ENCODE measurements around the gene YPEL3.

The YPEL3 gene

DNA sequence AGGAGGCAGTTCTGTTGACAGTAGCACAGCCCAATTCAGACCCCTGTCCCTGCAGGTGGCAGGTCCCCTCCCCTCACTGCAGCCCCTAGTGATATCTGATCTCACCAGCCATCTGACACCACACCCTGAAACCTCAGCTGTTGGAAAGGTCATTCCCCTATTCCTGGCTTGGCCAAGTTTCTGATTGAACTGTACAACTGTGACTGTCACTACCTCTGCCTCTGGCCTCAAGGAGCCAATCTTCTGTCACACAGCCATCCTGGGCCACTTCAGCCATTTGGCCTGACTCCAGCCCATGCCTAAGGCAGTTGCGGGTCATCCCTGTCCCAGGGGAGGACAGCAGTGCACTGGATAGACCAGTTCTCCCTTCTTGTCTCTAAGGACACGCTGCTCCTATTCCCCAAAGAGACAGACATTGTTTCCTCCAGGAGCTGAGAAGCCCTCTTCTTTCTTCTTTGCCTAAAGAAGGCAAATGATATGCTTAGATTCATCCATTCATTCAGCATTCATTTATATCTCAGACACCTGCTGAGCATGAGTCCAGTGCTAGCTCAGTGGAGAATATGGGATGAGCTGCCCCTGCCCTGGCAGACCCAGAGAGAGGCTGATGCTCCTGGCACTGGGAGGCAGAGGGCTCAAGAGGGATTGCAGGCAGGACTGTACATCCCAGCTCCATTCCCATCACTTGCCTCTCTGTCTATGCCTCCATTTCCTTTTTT, 35.0 kb downstream of the YPEL3 start (continued):
- TF ChIP-seq ZNF626 (tag by site-specific recombination; IDR thresholded peaks at IDR 0.05) (no peak), CTCF (tag by site-specific recombination; IDR thresholded peaks at IDR 0.05) (no peak), ZNF19 (tag by site-specific recombination; IDR thresholded peaks at IDR 0.05; ENCODE audit: low read depth) (no peak), YY2 (tag by site-specific recombination; IDR thresholded peaks at IDR 0.05) (no peak), KLF16 (tag by site-specific recombination; IDR thresholded peaks at IDR 0.05) (no peak), ZNF211 (tag by site-specific recombination; IDR thresholded peaks at IDR 0.05; ENCODE audit: low read depth) (no peak), ZNF132 (tag by site-specific recombination; IDR thresholded peaks at IDR 0.05; ENCODE audit: borderline replicate concordance) (no peak), OVOL3 (tag by site-specific recombination; IDR thresholded peaks at IDR 0.05) (no peak), ZXDB (tag by site-specific recombination; IDR thresholded peaks at IDR 0.05) (no peak), ZBTB7A (tag by site-specific recombination; IDR thresholded peaks at IDR 0.05; ENCODE audit: low read depth) (no peak), ZNF37A (tag by site-specific recombination; IDR thresholded peaks at IDR 0.05) (no peak), ZNF280C (tag by site-specific recombination; IDR thresholded peaks at IDR 0.05) (no peak), ELK4 (IDR thresholded peaks at IDR 0.05; ENCODE audit: borderline replicate concordance, low read depth, low read length) (no peak), ZNF692 (tag by site-specific recombination; IDR thresholded peaks at IDR 0.05) (0 out of 2 replicates have a peak, but pooled peaks have one; percentile 29), RBAK (tag by site-specific recombination; IDR thresholded peaks at IDR 0.05) (no peak), ZNF704 (tag by site-specific recombination; IDR thresholded peaks at IDR 0.05) (no peak), ZNF777 (tag by site-specific recombination; IDR thresholded peaks at IDR 0.05; ENCODE audit: borderline replicate concordance) (no peak), MYNN (tag by site-specific recombination; IDR thresholded peaks at IDR 0.05; ENCODE audit: borderline replicate concordance) (no peak), ZNF341 (tag by site-specific recombination; IDR thresholded peaks at IDR 0.05; ENCODE audit: low read depth) (0 out of 2 replicates have a peak, but pooled peaks have one; percentile 26)
- TF ChIP-seq, protein P1, sequence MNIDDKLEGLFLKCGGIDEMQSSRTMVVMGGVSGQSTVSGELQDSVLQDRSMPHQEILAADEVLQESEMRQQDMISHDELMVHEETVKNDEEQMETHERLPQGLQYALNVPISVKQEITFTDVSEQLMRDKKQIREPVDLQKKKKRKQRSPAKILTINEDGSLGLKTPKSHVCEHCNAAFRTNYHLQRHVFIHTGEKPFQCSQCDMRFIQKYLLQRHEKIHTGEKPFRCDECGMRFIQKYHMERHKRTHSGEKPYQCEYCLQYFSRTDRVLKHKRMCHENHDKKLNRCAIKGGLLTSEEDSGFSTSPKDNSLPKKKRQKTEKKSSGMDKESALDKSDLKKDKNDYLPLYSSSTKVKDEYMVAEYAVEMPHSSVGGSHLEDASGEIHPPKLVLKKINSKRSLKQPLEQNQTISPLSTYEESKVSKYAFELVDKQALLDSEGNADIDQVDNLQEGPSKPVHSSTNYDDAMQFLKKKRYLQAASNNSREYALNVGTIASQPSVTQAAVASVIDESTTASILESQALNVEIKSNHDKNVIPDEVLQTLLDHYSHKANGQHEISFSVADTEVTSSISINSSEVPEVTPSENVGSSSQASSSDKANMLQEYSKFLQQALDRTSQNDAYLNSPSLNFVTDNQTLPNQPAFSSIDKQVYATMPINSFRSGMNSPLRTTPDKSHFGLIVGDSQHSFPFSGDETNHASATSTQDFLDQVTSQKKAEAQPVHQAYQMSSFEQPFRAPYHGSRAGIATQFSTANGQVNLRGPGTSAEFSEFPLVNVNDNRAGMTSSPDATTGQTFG (tag by site-specific recombination; IDR thresholded peaks at IDR 0.05; ENCODE audit: borderline replicate concordance) = no peak
- TF ChIP-seq, protein P2, sequence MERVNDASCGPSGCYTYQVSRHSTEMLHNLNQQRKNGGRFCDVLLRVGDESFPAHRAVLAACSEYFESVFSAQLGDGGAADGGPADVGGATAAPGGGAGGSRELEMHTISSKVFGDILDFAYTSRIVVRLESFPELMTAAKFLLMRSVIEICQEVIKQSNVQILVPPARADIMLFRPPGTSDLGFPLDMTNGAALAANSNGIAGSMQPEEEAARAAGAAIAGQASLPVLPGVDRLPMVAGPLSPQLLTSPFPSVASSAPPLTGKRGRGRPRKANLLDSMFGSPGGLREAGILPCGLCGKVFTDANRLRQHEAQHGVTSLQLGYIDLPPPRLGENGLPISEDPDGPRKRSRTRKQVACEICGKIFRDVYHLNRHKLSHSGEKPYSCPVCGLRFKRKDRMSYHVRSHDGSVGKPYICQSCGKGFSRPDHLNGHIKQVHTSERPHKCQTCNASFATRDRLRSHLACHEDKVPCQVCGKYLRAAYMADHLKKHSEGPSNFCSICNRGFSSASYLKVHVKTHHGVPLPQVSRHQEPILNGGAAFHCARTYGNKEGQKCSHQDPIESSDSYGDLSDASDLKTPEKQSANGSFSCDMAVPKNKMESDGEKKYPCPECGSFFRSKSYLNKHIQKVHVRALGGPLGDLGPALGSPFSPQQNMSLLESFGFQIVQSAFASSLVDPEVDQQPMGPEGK (tag by site-specific recombination; IDR thresholded peaks at IDR 0.05) = peak; percentile 55

Data from HEK293 (cell line).